ENCODE results near the gene SEMA3F. TPM values are rescaled to one million over a fixed set of nuclear protein-coding genes. Genes with fewer than 3 reads are reported as not detected.

The SEMA3F gene
- polyA plus RNA-seq, 3 donors, result 57.6 to 81.6 (median 63.1) TPM

DNA sequence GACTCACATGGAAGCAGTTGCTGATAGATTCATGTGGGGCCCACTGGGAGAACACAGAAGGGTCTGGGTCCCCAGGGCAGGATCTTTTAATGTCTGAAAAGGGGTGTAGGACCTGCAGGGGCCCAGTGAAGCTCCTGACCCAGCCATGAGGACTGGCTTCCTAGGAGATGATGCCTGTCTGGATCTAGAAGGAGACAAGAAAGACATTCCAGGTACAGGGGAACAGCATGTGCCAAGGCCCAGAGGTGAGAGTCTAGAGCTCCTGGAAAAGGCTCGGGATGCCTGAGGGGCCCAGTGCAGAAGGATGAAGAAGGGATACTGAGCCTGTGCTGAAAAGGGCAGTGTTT is 4.7 kb upstream of the SEMA3F start:
- DNase-seq (ENCODE audit: extremely low read depth in 1 of 11, low read depth in 9 of 11, low spot score in 4 of 11), result no peak

DNA sequence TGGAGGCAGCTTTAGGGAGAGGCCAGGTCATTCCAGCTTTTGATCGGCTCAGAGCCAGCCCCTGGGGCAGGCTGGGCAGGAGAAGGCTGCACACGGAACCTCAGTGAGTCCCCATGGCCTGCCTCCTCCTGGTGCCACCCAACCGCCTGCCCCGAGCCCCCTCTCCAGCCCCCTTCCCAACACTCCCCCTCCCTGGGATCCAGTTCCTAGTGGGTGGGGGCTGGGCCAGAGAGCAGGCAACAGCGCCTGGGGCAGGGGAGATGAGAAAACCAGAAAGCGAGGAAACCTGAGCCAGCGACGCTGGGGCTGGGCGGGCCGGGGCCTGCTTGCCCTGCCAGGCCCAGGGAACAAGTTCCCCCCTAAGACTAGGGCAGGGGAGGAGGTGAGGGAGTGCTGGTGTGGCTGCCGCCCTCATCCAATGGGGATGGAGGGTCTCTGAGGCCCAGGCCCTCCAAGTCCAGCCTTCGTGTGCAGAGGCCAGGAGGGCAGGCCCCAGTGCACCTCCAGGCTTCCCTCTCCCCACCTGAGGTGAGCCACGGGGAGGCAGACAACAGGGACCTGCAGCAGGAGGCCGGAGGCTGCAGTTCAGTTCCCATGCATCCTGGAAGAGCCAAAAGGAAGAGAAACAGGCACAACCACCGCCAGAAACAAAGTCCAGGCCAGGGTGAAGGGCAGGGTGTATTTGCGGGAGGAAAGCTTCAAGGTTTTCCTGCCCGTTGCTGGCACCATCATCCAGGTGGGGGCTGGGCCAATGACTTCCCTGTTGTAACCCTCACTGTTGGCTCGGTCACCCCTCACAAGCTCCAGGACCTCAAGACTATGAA is 4.0 kb upstream of the SEMA3F start:
- DNase-seq (ENCODE audit: extremely low read depth in 1 of 11, low read depth in 9 of 11, low spot score in 4 of 11), result peak in 8 of 11 donors; percentile 64 to 89 (median 82)

DNA sequence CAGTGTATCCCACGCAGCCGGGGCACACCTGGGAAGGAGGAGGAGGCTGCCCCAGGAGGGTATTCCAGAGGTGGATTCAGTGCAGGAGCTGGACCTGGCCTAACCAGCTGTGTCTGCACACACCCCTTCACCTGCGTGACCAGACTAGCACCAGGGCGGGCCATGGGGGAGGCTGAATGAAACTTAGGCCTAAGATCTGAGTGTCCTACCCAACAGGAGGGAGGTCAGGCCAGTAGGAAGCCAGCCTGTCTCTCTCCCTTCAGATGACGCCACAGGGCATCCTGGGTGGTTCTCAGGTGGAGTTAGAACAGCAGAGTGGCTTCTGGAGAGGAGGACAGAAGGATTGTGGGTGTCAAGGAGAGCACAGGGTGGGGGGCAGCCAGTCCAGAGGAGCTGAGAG is 3.4 kb upstream of the SEMA3F start:
- DNase-seq (ENCODE audit: extremely low read depth in 1 of 11, low read depth in 9 of 11, low spot score in 4 of 11), result no peak

- no peak for DNase-seq (ENCODE audit: extremely low read depth in 1 of 11, low read depth in 9 of 11, low spot score in 4 of 11)
Observed at GRCh38 chr3:50153782-50154475, 1.2 kb upstream of the SEMA3F start.

DNA sequence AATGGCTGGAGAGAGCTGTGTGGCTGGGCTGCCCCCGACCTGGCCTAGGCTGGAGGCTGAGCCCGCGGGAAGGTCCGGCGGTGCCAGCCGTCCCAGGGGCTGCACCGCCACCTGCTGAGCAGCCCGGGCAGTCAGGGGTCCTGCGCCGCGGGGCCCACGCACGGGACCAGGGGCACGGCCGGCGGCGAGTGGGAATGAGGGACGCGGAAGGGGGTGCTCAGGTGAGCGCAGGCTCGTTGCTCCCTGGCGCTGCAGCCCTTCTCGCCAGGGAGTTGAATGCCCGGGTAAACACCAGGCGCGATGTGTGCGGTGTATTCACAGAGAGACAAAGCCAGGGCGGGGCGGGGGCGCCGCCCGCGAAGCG is 666 bp upstream of the SEMA3F start:
- no peak for DNase-seq (ENCODE audit: extremely low read depth in 1 of 11, low read depth in 9 of 11, low spot score in 4 of 11)

- no peak for DNase-seq (ENCODE audit: extremely low read depth in 1 of 11, low read depth in 9 of 11, low spot score in 4 of 11)
Observed at GRCh38 chr3:50155491-50155878, 361 bp downstream of the SEMA3F start.

DNA sequence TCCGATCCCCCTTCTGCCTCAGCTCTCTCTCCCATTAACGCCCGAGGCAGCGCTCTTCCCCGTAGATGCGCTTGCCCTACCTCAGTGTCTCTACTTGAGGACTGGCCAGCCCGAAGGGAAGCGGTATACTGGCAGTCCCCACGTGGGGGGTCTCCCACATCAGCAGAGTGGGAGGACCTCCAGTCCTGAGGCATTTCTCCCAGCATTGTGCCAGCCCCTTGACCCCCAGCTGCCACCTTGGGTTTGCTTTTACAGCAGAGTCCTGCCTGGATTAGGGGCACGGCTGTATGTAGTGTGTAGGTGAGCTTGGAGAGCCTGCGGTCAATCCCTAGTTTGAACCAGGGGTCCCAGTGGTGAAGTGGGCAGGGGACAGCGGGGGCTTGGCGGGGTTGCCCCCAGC is 767 bp downstream of the SEMA3F start:
- DNase-seq (ENCODE audit: extremely low read depth in 1 of 11, low read depth in 9 of 11, low spot score in 4 of 11), result no peak

DNA sequence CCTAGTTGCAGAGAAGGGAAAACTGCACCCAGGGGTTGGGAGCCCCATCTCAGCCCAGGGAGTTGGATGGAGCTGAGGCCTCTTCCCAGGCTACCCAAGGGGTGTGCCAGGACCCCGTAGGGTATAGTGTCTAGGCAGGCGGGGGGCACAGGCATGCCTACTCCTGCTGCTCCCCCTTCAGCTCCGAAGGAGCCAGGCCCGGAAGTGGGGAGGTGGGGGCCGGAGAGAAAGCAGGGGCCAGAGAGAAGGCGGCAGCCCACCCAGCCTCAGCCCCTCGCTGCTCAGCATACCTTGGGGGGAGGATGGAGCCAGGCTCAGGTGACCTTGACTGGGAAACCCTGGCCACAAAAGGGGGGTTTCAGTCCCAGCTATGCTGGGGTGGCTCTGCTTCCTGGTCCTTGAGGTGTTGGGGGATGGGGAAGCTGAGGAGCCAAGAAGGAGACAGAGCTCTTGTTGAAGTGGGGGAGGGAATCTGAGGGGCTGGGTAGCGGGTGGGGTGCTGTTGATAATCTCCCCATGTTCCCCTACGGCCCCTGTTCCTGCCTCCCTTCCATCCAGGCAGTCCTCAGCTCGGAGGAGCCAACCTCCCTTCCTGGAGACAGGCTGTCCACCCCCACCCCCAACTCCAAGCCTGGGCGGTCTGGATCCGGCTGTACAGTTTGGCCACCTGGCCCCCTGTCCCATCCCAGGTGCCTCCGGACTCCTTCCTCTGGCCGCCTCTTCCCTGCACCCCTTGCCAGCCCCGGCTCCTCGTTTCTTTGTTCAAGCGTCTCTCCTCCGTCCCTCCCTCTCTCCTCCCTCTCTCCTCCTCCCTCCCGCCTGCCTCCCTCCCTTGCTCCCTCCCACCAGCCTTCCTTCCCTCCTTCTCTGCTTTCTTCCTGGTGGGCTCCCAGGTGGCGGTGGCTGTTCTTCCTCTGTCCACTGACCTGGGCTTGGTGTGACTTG is 1.7 kb downstream of the SEMA3F start:
- DNase-seq (ENCODE audit: extremely low read depth in 1 of 11, low read depth in 9 of 11, low spot score in 4 of 11), result no peak

- no peak for DNase-seq (ENCODE audit: extremely low read depth in 1 of 11, low read depth in 9 of 11, low spot score in 4 of 11)
Observed at GRCh38 chr3:50157827-50158529, 2.9 kb downstream of the SEMA3F start.

DNA sequence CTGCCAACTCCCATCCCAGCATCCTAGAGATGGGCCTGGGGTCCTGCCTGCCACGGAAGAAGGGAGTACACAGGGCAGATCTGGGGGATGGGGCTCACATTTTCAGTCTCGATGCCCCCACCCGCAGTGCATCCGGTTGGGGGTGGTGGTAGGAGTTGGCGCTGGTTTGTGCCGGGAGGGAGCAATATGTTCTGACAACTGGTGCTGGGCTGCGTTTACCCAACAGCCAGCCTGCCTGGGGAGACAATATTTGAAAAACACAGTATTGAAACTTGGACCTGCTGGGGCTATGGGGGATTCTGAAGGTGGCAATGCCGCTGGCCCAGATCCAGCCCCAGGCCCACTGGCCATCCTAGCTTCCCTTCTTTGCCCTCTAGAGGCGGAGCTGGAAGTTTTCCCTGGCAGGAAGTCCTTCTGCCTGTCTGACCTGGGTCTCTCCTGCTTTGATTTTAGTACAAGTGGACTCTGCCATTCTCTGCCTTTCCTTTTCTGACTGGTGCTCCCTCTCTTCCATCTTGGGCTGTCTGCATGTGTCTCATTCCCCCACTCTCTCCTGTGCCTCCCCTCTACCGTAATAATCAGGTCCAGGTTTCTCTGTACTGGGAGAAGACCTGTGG is 3.5 kb downstream of the SEMA3F start:
- DNase-seq (ENCODE audit: extremely low read depth in 1 of 11, low read depth in 9 of 11, low spot score in 4 of 11), result no peak

DNA sequence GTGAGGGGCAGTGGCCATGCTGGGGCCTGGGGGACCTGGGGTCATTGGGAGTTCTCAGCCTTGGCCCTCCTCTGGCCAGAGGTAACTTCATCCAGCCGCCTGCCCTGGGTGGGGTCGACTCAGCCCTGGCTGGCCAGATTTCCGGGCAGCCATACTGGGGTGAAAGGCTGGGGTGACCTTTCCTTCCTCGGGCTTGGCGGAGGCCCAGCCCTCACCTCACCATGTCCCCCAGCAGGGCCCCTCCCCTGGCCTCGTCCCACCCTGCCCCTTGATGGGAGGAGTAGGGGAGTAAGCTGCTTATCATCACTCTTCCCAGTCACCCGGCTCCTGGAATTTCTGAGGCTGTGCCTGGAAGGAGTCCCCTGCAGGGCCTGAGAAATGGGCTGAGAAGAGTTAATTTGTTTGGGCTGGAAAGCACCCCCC is 5.4 kb downstream of the SEMA3F start:
- DNase-seq (ENCODE audit: extremely low read depth in 1 of 11, low read depth in 9 of 11, low spot score in 4 of 11), result no peak

DNA sequence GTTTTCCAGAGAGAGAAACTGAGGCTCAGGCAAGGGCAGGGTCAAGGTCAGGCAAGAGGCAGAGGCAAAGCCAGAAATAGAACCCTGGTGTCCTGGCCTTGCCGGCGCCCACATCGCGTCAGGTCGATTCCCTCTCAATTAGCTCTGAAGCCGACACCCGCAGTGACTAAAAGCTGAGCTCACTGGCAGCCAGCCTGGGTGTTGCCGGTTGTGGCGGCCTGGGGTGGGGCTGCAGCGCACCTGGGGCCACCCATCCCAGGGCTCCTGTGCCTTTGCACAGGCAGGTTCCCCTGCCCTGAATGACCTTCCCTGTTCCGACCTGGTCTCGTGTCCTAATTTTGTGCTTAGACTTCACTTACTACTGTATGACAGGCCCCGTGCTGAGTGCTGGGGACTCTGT is 6.2 kb downstream of the SEMA3F start:
- no peak for DNase-seq (ENCODE audit: extremely low read depth in 1 of 11, low read depth in 9 of 11, low spot score in 4 of 11)

- DNase-seq (ENCODE audit: extremely low read depth in 1 of 11, low read depth in 9 of 11, low spot score in 4 of 11), result no peak
Observed at GRCh38 chr3:50162034-50162883, 7.1 kb downstream of the SEMA3F start.

- DNase-seq (ENCODE audit: extremely low read depth in 1 of 11, low read depth in 9 of 11, low spot score in 4 of 11), result no peak
Observed at GRCh38 chr3:50163572-50164455, 8.7 kb downstream of the SEMA3F start.

DNA sequence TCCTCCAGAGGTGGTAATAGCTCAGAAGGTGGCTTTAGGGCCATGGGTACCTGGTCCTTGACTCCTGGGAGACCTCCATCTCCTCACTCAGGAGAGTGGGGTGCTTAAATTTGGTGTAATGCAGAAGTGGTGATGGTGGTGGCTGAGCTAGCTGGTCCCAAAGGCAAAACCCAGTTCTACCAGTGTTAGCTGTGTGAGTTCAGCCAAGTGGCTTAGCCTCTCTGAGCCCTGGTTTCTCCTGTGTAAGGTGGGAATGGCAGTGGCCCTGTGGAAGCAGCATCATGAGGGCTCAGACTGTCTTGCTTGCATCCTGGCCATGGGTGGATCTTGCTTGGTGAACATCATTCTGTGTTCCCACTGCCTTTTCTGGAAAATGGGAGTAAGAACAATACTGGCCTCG is 9.4 kb downstream of the SEMA3F start:
- DNase-seq (ENCODE audit: extremely low read depth in 1 of 11, low read depth in 9 of 11, low spot score in 4 of 11), result no peak

DNA sequence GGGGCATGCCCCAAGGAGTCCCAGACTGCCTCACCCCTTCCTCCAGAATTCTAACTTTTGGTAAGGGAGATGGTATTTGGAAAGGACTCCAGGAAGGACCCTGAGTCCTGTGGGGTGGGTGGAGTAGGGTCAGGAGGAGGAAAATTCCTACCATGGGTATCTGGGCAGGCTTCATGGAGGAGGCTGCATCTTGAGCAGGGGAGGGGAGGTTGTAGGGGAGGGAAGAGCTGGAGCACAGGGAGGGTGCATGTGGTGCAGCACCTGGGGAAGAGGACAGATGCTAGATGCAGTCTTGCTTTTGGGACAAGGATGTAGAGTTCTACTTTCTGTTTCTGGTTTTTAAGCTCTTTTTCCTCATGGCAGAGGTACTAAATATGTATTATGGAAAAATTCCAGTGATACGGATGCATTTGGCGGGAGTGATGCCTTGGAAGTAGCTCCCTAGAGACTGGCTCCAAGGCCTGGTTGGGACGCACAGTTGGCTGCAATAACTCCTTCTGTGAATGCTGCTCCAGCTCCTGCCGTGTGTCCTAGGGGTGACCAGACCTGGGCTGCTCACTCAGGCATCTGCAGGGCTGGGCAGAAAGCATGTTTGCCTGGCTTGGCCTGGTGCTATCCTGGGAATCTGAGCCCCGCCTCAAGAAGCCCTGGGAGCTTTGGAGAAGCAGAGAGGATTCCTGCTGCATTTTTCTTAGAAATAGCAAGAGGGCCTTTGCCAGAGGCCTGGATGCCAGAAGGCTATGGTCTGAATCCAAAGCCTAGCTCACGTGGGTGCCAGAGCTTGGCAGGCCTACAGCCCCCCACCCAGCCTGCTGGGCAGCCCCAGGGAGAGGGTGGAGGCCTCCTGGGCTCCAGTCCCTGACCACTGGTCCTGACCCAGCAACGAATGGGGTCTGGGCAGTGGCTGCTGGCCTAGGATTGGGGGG is 10.1 kb downstream of the SEMA3F start:
- DNase-seq (ENCODE audit: extremely low read depth in 1 of 11, low read depth in 9 of 11, low spot score in 4 of 11), result no peak

Data from renal cortex interstitium (tissue), 11 donors.